Adipocyte (in vitro differentiated cells): ENCODE measurements around the gene PARP3.
"Not testable (repeated sequence)": the region's sequence is repeated elsewhere in the genome, so short reads cannot be mapped to it uniquely, and the experiment has no call there.

Source experiments
- DNase-seq: peaks from one replicate; pipeline ENCODE4 v3.0.0-alpha.2; 2015; ENCODE audit warnings: low read depth
- H3K27me3 ChIP-seq: replicated peaks from 2 replicates; pipeline ENCODE4 v1.7.0; 2013; ENCODE audit warnings: mild to moderate bottlenecking, low read length, moderate library complexity; ENCODE audit not compliant: control insufficient read depth, insufficient read depth
- H3K36me3 ChIP-seq: 2 replicates; pipeline ENCODE4 v1.7.0; 2013; ENCODE audit warnings: low read length, mild to moderate bottlenecking, moderate library complexity; ENCODE audit not compliant: control insufficient read depth, insufficient read depth, severe bottlenecking
- H3K4me1 ChIP-seq: 2 replicates; pipeline ENCODE4 v1.7.0; 2013; ENCODE audit warnings: mild to moderate bottlenecking, low read length, moderate library complexity; ENCODE audit not compliant: control insufficient read depth, insufficient read depth
- H3K4me3 ChIP-seq: 2 replicates; pipeline ENCODE4 v1.7.0; 2013; ENCODE audit warnings: mild to moderate bottlenecking, low read length, moderate library complexity
- H3K9ac ChIP-seq: 2 replicates; pipeline ENCODE4 v1.7.0; 2013; ENCODE audit warnings: mild to moderate bottlenecking, low read length, moderate library complexity
- H3K9me3 ChIP-seq: 2 replicates; pipeline ENCODE4 v1.7.0; 2013; ENCODE audit warnings: mild to moderate bottlenecking, low read length, moderate library complexity; ENCODE audit not compliant: control insufficient read depth

Gene PARP3

DNA sequence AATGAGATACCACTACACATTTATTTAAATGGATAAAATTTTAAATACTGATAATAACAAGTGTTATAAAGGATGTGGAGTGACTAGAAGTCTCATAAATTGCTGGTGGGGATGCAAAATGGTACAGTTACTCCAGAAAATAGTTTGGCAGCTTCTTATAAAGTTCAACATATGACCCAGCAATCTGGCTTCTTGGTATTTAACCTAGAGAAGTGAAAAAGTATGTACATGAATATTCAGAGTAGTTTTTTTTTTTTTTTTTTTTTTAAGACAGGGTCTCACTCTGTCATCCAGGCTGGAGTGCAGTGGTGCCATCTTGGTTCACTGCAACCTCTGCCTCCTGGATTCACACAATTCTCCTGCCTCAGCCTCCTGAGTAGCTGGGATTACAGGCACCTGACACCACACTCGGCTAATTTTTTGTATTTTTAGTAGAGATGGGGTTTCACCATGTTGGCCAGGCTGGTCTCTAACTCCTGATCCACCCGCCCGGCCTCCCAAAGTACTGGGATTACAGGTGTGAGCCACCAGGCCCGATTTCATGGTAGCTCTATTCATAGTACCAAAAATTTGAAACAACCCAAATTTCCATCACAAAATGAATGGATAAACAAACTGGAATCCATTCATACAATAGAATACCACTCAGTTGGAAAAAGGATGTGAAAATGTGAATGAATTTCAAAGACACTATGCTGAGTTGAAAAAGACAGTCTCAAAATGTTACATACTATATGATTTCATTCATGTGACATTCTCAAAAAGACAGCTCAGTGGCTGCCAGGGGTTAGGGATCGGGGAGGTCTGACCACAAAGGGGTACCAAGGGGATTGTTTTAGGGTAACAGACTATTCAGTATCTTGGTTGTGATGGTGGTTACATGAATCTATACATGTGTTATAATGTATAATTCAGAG, 14.8 kb upstream of the PARP3 start:
- H3K27me3 ChIP-seq, result no peaks in the 10 kb centered on the region
- H3K4me3 ChIP-seq, result no peak overlapping the region

DNA sequence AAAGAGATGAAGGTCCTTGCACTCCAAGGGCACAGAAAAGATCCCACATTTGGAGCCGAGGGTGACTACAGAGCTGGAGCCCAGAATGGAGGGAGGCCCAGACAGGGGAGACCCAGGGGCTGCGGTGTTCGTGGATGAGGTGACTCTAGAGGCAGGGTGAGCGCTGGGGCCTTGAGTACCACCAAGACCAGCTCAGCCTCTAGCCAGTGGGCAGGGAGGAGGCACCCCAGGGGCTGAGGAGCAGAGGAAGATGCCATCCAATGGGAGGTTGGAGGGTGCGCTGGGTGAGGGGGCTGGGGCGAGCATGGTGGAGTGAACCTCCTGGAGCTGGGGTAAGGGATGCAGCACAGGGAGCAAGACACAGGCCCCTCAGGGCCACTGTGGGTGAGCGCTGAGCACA, 13.7 kb upstream of the PARP3 start:
- H3K36me3 ChIP-seq, result peaks cover 30% of the 10 kb centered on the region
- H3K4me3 ChIP-seq, result no peak overlapping the region
- DNase-seq, result no peak
- H3K9ac ChIP-seq, result no peak overlapping the region
- H3K9me3 ChIP-seq, result no peaks in the 10 kb centered on the region
- H3K4me1 ChIP-seq, result no peaks in the 10 kb centered on the region
- no peaks in the 10 kb centered on the region for H3K27me3 ChIP-seq

More for the DNA sequence above, 14.8 kb upstream of the PARP3 start:
- Histone ChIP-seq H3K4me1 (no peaks in the 10 kb centered on the region), H3K9ac (no peak overlapping the region), H3K9me3 (no peaks in the 10 kb centered on the region), H3K36me3 (peaks cover 18% of the 10 kb centered on the region)
- DNase-seq, result no peak

DNA sequence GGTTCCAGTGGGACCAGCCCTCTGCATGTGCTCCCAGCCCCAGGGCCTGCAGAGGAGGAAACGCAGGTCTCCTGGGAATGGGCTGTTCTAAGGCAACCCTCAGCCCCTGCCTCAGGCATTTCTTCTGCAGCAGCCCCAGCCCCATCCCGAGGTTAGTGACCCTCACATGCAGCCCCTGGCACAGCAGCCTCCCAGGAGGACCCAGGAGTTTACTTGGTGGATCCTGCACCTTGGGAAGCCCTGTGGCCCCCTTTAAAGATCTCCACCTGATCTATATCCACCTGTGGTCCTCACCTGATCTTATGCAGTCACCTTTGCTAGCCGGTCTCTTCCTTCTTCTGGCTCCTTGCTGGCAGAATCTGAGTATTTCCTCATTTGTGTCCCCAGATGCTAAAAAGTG, 13.2 kb upstream of the PARP3 start:
- DNase-seq, H3K4me3 ChIP-seq, H3K9ac ChIP-seq, H3K9me3 ChIP-seq, H3K27me3 ChIP-seq, H3K4me1 ChIP-seq: not testable (repeated sequence)
- H3K36me3 ChIP-seq, result peaks cover 35% of the 10 kb centered on the region

DNA sequence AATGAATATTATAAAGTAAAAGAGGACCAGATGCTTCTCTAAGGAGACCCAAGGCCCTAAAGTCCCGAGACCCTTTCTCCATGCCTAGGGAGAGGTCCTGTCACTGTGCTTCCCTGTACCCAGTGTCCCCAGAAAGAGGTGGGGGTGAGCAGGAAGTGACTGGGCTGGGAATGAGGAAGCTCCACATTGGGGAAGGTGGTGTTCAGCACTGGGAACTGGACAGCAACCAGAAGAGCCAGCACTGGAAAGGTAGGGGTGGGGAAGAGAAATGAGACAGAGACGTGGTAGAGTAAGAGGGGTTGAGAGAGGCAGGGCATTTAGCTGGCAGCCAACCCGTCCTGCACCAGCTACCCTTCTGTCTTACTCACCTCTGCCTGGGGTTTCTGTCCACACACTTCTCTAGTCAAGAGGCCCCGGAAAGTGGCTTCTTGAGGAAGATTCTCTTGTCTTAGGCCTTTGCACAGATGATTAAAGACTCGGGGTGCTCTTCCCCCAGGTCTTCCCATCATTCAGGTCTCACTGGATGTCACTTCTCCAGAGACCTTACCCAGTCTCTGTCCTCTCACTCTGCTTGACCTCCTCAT, 12.7 kb upstream of the PARP3 start:
- Histone ChIP-seq H3K27me3 (no peaks in the 10 kb centered on the region), H3K4me1 (no peaks in the 10 kb centered on the region), H3K36me3 (peaks cover 40% of the 10 kb centered on the region), H3K9me3 (no peaks in the 10 kb centered on the region), H3K9ac (no peak overlapping the region), H3K4me3 (no peak overlapping the region)
- DNase-seq, result no peak

DNA sequence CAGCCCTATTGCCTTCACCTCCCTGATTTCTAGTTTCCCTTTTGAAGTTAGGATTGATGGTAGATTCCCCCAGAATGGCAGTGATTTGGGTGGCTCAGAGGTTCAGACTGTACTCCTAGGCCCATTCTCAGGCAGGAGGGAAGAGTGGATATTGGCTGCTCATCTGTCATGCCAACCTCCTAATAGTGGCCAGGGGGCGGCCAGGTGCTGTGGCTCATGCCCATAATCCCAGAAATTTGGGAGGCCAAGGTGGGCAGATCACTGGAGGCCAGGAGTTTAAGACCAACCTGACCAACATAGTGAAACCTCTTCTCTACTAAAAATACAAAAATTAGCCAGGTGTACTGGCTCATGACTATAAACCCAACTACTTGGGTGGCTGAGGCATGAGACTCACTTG, 11.7 kb upstream of the PARP3 start:
- Histone ChIP-seq H3K4me1 (no peaks in the 10 kb centered on the region), H3K4me3 (no peak overlapping the region), H3K9ac (no peak overlapping the region), H3K27me3 (no peaks in the 10 kb centered on the region), H3K9me3 (no peaks in the 10 kb centered on the region), H3K36me3 (peaks cover 50% of the 10 kb centered on the region)
- no peak for DNase-seq

DNA sequence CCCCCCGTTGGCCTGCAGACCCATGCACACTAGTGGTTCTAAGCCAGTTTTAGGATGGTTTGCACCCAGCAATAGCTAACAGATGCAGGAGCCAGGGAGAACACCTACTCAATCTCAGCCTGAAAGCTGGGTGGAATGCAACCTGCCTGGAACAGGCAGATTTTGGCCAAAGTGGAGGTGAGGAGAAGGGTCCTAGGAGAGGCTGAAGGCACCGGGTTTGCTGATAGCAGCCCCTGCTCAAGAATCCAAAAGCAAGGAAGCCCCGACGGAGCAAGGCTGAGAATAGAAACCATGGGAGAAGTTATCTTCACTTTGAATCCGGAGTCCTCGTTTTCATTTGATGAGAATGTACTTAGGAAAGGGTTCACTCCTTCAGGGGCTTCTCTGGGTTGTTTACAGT, 10.4 kb upstream of the PARP3 start:
- Histone ChIP-seq H3K4me1 (no peaks in the 10 kb centered on the region), H3K27me3 (no peaks in the 10 kb centered on the region), H3K9me3 (no peaks in the 10 kb centered on the region), H3K9ac (no peak overlapping the region), H3K4me3 (no peak overlapping the region), H3K36me3 (peaks cover 63% of the 10 kb centered on the region)
- no peak for DNase-seq

DNA sequence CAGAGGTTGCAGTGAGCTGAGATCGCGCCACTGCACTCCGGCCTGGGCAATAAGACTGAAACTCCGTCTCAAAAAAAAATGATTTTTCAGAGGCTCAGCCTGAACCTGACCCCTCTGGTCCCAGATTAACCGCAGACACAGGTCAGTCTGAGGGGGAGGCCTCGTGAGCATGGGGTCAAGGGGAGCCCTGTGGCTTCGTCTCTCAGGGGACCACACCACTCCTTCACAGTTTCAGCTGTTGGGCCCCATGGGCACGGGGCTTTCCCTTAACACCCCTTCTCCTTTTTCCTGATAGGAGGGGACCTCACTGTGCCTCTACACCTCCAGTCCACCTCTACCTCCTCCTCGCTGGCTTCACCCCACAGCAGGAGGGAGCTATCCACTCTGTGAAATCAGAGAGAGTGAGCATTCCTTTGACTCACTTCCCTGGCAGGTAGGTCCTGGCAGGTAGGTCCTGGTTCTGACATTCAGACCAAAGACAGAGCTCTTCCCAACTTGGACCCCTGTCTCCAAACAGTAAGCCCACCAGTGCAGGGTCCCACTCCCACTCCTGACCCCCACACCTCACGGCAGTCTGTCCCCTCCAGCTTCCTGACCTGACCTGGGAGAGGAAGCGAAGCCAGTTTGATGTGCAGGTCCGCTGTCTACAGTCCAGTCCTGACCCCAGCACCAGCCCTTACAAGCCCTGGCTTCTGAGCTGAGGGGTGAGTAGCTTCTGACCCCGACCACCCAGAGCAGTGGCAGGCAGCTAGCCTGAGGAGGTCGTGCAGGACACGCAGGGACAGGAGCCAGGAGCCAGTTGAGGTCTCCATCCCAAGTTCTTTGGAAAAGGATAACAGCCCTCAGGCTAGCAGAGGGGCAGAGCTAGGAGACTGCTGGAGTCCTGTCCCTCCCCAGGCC, 9.4 kb upstream of the PARP3 start:
- Histone ChIP-seq H3K27me3 (no peaks in the 10 kb centered on the region), H3K9me3 (no peaks in the 10 kb centered on the region), H3K9ac (no peak overlapping the region), H3K4me3 (no peak overlapping the region), H3K4me1 (no peaks in the 10 kb centered on the region), H3K36me3 (peaks cover 72% of the 10 kb centered on the region)
- no peak for DNase-seq

DNA sequence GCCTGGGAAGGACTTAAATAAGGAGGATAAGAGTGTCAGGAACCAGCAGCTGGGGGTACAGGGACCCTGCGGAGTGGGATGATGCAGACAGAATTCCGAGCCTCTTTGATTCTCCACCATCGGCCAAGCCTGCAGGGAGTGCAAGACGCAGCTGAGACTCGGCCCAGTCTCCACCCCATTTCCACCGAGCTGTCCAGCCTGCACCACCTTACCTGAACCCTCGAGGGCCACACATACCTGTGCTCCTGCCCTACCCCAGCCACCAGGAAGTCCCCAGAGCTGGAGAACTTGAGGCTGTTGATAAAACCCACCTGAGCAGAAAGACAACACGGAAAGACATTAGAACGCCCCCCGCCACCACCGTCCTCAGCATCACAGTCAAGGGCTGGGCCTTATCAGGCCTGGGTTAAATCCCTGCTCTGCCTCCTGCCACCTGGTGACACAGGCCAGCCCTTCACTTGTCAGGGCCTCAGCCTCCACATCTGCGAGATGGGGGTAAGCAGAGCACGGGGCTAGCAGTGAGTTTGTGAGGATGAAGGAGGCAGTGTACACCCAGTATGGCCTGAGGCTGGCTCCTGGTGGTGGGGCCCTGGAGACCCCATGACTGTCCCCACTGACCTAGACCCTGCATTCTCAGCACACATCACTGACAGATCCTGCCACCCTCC, 8.6 kb upstream of the PARP3 start:
- no peaks in the 10 kb centered on the region for H3K4me1 ChIP-seq
- H3K9ac ChIP-seq, result no peak overlapping the region
- no peaks in the 10 kb centered on the region for H3K9me3 ChIP-seq
- H3K27me3 ChIP-seq, result no peaks in the 10 kb centered on the region
- peaks cover 81% of the 10 kb centered on the region for H3K36me3 ChIP-seq
- H3K4me3 ChIP-seq, result no peak overlapping the region
- no peak for DNase-seq

DNA sequence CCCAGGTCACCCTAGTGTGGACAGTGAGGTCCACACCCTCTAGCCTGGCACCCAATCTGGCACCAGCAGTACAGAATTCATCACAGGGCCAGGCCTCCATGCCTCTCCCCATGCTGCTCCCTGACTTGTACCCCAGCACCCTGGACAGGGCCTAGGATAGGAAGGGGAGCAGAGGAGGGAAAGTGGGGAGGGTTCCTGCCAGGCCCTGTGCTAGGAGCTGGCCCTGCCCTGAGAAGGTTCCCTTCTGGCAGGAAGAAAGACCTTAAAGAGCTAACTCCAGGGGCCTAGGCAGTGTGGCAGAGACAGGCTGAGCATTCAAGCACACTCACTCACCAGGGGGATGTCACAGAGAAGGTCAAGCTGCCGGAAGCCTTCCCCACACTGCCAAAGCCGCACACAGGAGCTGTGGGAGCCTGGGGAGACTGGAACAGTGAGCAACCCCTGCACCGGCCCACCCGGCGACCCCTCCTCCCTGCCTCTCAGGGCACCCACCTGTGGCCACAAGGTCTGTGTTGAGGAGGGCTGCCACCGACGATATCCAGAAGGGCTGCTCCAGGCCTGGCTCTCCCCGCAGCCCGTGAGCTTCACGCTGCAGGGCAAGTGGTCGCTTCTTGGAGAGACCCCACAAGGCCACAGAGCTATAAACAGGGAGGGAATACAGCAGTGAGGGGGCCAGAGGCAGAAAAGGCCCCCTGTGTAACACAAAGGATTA, 7.9 kb upstream of the PARP3 start:
- no peak for DNase-seq
- no peak overlapping the region for H3K9ac ChIP-seq
- H3K4me3 ChIP-seq, result no peak overlapping the region
- H3K4me1 ChIP-seq, result peaks cover 6% of the 10 kb centered on the region
- H3K27me3 ChIP-seq, result no peaks in the 10 kb centered on the region
- no peaks in the 10 kb centered on the region for H3K9me3 ChIP-seq
- peaks cover 88% of the 10 kb centered on the region for H3K36me3 ChIP-seq

DNA sequence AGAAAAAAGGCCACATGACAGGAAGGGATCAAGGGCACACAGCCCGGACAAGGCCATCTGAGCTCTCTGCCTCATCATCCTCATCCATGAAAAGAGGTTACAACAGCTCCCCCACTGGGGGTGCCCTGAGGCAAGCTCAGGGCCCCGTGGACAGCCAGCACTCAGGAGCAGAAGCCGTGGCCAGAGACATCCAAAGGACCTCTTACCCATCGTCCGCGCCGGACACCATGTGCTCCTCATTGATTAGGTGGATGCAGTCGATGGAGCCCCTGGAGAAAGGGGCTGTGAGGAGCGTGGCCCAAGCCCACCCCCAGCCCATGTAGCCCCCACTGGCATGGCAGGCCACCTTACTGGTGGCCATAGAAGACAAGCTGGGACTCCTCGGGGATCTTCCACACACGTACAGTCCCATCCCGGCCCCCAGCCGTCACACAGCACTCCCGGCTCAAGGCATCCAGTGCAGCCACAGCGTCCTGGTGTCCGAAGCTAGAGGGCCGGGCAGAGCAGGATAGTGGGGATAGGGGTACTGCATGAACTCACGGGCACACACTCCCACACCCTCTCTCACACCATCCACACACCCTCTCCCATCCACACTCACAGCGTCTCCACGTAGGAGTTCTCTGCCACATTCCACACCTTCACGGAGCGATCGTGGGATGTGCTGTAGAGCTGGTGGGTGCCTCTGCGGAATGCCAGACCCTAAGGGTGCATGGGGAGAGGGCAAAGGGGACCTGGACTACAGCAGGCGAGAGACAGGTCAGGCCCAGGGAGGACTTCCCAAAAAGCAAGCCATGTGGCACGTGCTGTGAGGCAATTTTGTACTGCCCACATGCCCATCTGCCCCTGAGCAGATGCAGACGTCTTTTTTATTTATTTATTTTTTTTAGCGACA, 6.9 kb upstream of the PARP3 start:
- Histone ChIP-seq H3K4me1 (peaks cover 15% of the 10 kb centered on the region), H3K36me3 (peaks cover 90% of the 10 kb centered on the region), H3K9ac (no peak overlapping the region), H3K9me3 (no peaks in the 10 kb centered on the region), H3K4me3 (no peak overlapping the region), H3K27me3 (no peaks in the 10 kb centered on the region)
- no peak for DNase-seq
